Measurements from ENCODE around the gene ARL13B.

DNA sequence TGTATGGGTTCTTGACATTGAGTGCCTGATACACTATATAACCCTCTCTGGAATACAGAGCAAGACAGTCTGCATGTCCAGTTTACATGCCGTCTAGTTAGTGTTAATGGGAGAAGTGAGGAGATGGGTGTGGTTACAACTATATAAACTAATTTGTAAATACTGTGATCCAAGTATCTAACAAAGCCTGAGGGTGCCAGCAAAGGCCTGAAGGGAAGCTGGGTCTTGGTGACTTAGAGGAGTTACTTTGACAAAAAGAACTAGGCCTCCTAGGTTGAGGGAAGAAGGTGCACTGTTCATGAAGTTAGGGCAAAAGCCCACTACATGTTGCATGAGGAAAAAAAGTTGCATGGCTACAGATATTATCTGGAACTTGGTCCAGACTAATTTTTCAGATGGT is 85.2 kb downstream of the ARL13B start:
- TF ChIP-seq EZH2 (optimal IDR thresholded peaks at IDR 0.05; ENCODE audit: low read depth, low read length) (no peak), CTCF (IDR thresholded peaks at IDR 0.05; ENCODE audit: low read length) (no peak), EZH2phosphoT487 (IDR thresholded peaks at IDR 0.05; ENCODE audit: low read length) (no peak)
